SK-N-SH (cell line): Measurements from ENCODE around the gene UBE3C. TPM values are rescaled to one million over a fixed set of nuclear protein-coding genes. Genes with fewer than 3 reads are reported as not detected.

Source experiments
- CTCF ChIA-PET: fragments of 300-600, 350-600 bp; formaldehyde crosslinking; extraction: SDS; loops from one replicate; lab custom pipeline; 2021; lab: Yijun Ruan, JAX
- POLR2A ChIA-PET: fragments of 350-600 bp; sonication (Branson Sonifier 250); formaldehyde crosslinking; extraction: SDS; loops from one replicate; lab custom pipeline; 2020; ENCODE audit warnings: antibody characterized with exemption, inconsistent platforms; lab: Yijun Ruan, JAX
- DNase-seq: peaks from one replicate; pipeline ENCODE4 v3.0.0; 2012
- H2AFZ ChIP-seq: fragments of 200-600 bp; sonication (generic); 2 replicates; pipeline ENCODE4 v1.8.1; 2016; ENCODE audit warnings: antibody characterized with exemption, mild to moderate bottlenecking, low read depth
- H3F3A ChIP-seq: fragments of 200-600 bp; sonication (generic); replicated peaks from 2 replicates; pipeline ENCODE3; 2016; ENCODE audit warnings: antibody characterized with exemption, mild to moderate bottlenecking; ENCODE audit not compliant: insufficient read depth
- H3K27ac ChIP-seq, 2 experiments: fragments of 200-500 bp in 1 of 2; fragments of 200-600 bp in 1 of 2; sonication (Bioruptor generic) in 1 of 2; sonication (generic), shearing (Covaris generic) in 1 of 2; 2 replicates each; pipeline versions ENCODE4 v1.5.1 to v1.6.1; 2014 to 2016; ENCODE audit warnings: low read depth in 2 of 2, inconsistent platforms in 1 of 2, low read length in 1 of 2, mild to moderate bottlenecking in 1 of 2, mixed read lengths in 1 of 2
- H3K27me3 ChIP-seq: fragments of 200-600 bp; sonication (generic), shearing (Covaris generic); 2 replicates; pipeline ENCODE4 v1.6.1; 2016; ENCODE audit warnings: mixed run types; ENCODE audit not compliant: insufficient read depth
- H3K36me3 ChIP-seq, 2 experiments: fragments of 200-500 bp in 1 of 2; fragments of 200-600 bp in 1 of 2; sonication (Bioruptor generic) in 1 of 2; sonication (generic) in 1 of 2; replicated peaks in 1 of 2; 2 replicates each; pipeline versions ENCODE3 to v1.5.1; 2014 to 2016; ENCODE audit warnings: low read length in 1 of 2, mild to moderate bottlenecking in 1 of 2; ENCODE audit not compliant: insufficient read depth in 2 of 2, control insufficient read depth in 1 of 2
- H3K4me1 ChIP-seq, 2 experiments: fragments of 200-500 bp in 1 of 2; fragments of 200-600 bp in 1 of 2; sonication (Bioruptor generic) in 1 of 2; sonication (generic), shearing (Covaris generic) in 1 of 2; 2 replicates each; pipeline versions ENCODE4 v1.5.1 to v1.6.1; 2014 to 2016; ENCODE audit warnings: low read depth in 1 of 2, low read length in 1 of 2, mixed run types in 1 of 2; ENCODE audit not compliant: insufficient read depth in 2 of 2, control insufficient read depth in 1 of 2
- H3K4me2 ChIP-seq: fragments of 200-600 bp; sonication (generic), shearing (Covaris generic); 2 replicates; pipeline ENCODE4 v1.6.1; 2017; ENCODE audit warnings: mixed run types
- H3K4me3 ChIP-seq, 2 experiments: fragments of 200-500 bp in 1 of 2; fragments of 200-600 bp in 1 of 2; sonication (Bioruptor generic) in 1 of 2; sonication (generic), shearing (Covaris generic) in 1 of 2; 2 replicates each; pipeline versions ENCODE4 v1.5.1 to v1.8.1; 2014 to 2016; ENCODE audit warnings: low read depth in 2 of 2, inconsistent platforms in 1 of 2, low read length in 1 of 2, mild to moderate bottlenecking in 1 of 2, mixed read lengths in 1 of 2, moderate library complexity in 1 of 2
- H3K79me2 ChIP-seq: fragments of 200-600 bp; sonication (generic); 2 replicates; pipeline ENCODE4 v1.8.1; 2017; ENCODE audit warnings: mild to moderate bottlenecking; ENCODE audit not compliant: insufficient read depth
- H3K9ac ChIP-seq: fragments of 200-600 bp; sonication (generic); 2 replicates; pipeline ENCODE4 v1.6.1; 2017; ENCODE audit warnings: mixed run types
- H3K9me2 ChIP-seq: fragments of 200-600 bp; sonication (generic); 2 replicates; pipeline ENCODE4 v1.6.1; 2017; ENCODE audit warnings: mixed run types
- H3K9me3 ChIP-seq: fragments of 200-600 bp; sonication (generic); 2 replicates; pipeline ENCODE4 v1.6.1; 2017; ENCODE audit warnings: mixed run types, mild to moderate bottlenecking, moderate library complexity
- H4K20me1 ChIP-seq: fragments of 200-600 bp; sonication (generic); 2 replicates; pipeline ENCODE4 v1.6.1; 2017; ENCODE audit warnings: mild to moderate bottlenecking, mixed run types; ENCODE audit not compliant: insufficient read depth
- CTCF ChIP-seq: fragments of 200-600 bp; sonication (generic); IDR thresholded peaks from 2 replicates; pipeline ENCODE4 v1.6.1; 2017; ENCODE audit warnings: antibody characterized with exemption, mild to moderate bottlenecking, moderate library complexity
- FOSL2 ChIP-seq: IDR thresholded peaks from 2 replicates; pipeline ENCODE4 v1.4.0; 2012; ENCODE audit warnings: low read depth, mild to moderate bottlenecking, moderate library complexity, borderline replicate concordance
- FOXJ3 ChIP-seq: sonication (generic); formaldehyde crosslinking; IDR thresholded peaks from 2 replicates; pipeline ENCODE4 v1.5.1; 2020; ENCODE audit warnings: mild to moderate bottlenecking, missing genetic modification reagents
- GABPA ChIP-seq: IDR thresholded peaks from 2 replicates; pipeline ENCODE4 v1.4.0; 2012; ENCODE audit warnings: low read depth, mild to moderate bottlenecking
- IRF3 ChIP-seq: fragments of 150-350 bp; IDR thresholded peaks from 2 replicates; pipeline ENCODE4 v1.6.1; 2016; ENCODE audit warnings: mild to moderate bottlenecking, low read depth, low read length
- JUND ChIP-seq: IDR thresholded peaks from 2 replicates; pipeline ENCODE4 v1.4.0; 2012
- MAX ChIP-seq: IDR thresholded peaks from 2 replicates; pipeline ENCODE4 v1.4.0; 2012; ENCODE audit warnings: low read depth
- NFIC ChIP-seq: IDR thresholded peaks from 2 replicates; pipeline ENCODE4 v1.4.0; 2012; ENCODE audit warnings: borderline replicate concordance
- PBX3 ChIP-seq: IDR thresholded peaks from 2 replicates; pipeline ENCODE4; 2012
- WGBS: methylation state at CpG from one replicate; pipeline ENCODE4 v1.1.6; 2017; ENCODE audit warnings: low lambda C conversion rate; 5-methylcytosine and 5-hydroxymethylcytosine counted together
- polyA plus RNA-seq, 3 experiments: library from polyadenylated mRNA; depleted of rRNA; stranded (reverse); fragments of >200 nt; gene quantifications; 2 replicates each; pipeline ENCODE4 v1.2.3, GENCODE V29; 2012

UBE3C gene
- polyA plus RNA-seq, 1 of the 3 experiments (the other 2 are of a cell fraction) = 48.4 TPM

- no peak for TF ChIP-seq IRF3
- TF ChIP-seq, all 33 proteins: peak for 0
These were observed 124.4 kb downstream of the UBE3C start (continued) for GRCh38 chr7:157263156-157263555.

- no peak overlapping the region for H3K9ac ChIP-seq
- peaks cover 6% of the 10 kb centered on the region for H3F3A ChIP-seq
- no peak for TF ChIP-seq NFIC
- CTCF ChIA-PET = interaction anchor here (1.0 to 1.3 kb wide), 3 partner anchors 9 to 1467 kb away, joined by 4 to 6 read pairs (median 5); no protein-coding TSS in a partner anchor
- no peaks in the 10 kb centered on the region for H3K9me3 ChIP-seq
- H4K20me1 ChIP-seq = no peaks in the 10 kb centered on the region
- POLR2A ChIA-PET = no interaction called here
- H2AFZ ChIP-seq = no peak overlapping the region
- 96% methylated on average over 12 of the region's 12 CpGs for WGBS
- H3K4me3 ChIP-seq = no peak overlapping the region
- H3K27me3 ChIP-seq = no peaks in the 10 kb centered on the region
- H3K27ac ChIP-seq = no peak overlapping the region
- no peak overlapping the region for H3K4me2 ChIP-seq
- H3K79me2 ChIP-seq = no peaks in the 10 kb centered on the region
- peaks cover 42 to 76% of the 10 kb centered on the region in 2 experiments for H3K36me3 ChIP-seq
- DNase-seq = no peak
- H3K4me1 ChIP-seq = no peaks in the 10 kb centered on the region
- no peaks in the 10 kb centered on the region for H3K9me2 ChIP-seq
These were observed 126.3 kb downstream of the UBE3C start for GRCh38 chr7:157265051-157265450.

- DNase-seq = no peak
- TF ChIP-seq PBX3 (no peak), CTCF (no peak), JUND (peak; percentile 46; the same call in 1 of the 2 replicates), FOXJ3 (no peak), FOSL2 (peak; percentile 53; the same call in 1 of the 2 replicates), GABPA (no peak), MAX (no peak)
- CTCF ChIA-PET = interaction anchor here (0.9 to 1.8 kb wide), 7 partner anchors 10 to 1469 kb away, joined by 3 to 13 read pairs (median 4); no protein-coding TSS in a partner anchor
These were observed 127.5 kb downstream of the UBE3C start for GRCh38 chr7:157266272-157266671.

More at GRCh38 chr7:157266272-157266671, 127.5 kb downstream of the UBE3C start:
- peaks cover 5% of the 10 kb centered on the region for H3F3A ChIP-seq
- no peak overlapping the region for H3K9ac ChIP-seq
- H2AFZ ChIP-seq = no peak overlapping the region
- peaks cover 41 to 74% of the 10 kb centered on the region in 2 experiments for H3K36me3 ChIP-seq
- H3K4me1 ChIP-seq = no peaks in the 10 kb centered on the region; a peak in 1 of 4 replicates
- H3K27ac ChIP-seq = peak overlapping the region in 1 of 2 experiments; percentile 1; a peak in 1 of 4 replicates
- WGBS = 54% methylated on average over 7 of the region's 7 CpGs
- H3K4me2 ChIP-seq = no peak overlapping the region
- H3K4me3 ChIP-seq = no peak overlapping the region
- H3K9me3 ChIP-seq = no peaks in the 10 kb centered on the region
- no peaks in the 10 kb centered on the region for H3K9me2 ChIP-seq
- no peaks in the 10 kb centered on the region for H3K79me2 ChIP-seq
- no peaks in the 10 kb centered on the region for H3K27me3 ChIP-seq
- no peaks in the 10 kb centered on the region for H4K20me1 ChIP-seq
- POLR2A ChIA-PET = interaction anchor here (1.1 kb wide), 1 partner anchor 12 kb away, joined by 3 read pairs; no protein-coding TSS in a partner anchor
